Measurements from ENCODE around the gene EI24. TPM values are rescaled to one million over a fixed set of nuclear protein-coding genes. Genes with fewer than 3 reads are reported as not detected.

The EI24 gene
- total RNA-seq, 1 donor from 2014 or later, result 83.6 TPM

DNA sequence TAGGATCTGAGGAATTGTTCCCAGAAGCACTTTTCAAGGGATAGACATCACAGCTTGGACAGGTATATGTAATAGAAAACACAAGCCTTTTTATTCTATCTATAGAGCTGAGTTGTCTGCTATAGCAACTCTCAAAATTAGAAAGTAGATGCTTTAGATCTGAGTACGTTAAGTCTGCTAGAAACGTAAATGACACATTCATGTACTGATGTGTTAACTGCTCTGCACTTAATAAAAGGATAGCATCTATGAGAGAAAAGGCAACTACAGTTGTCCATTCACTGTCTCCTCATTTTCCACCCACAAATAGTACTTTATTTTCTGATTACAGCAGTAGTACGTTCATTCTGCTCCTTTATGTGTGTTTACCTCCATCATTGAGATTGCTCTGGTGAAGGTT, 17.3 kb downstream of the EI24 start:
- no peaks in the 10 kb centered on the region for H3K27me3 Mint-ChIP-seq (ENCODE audit: unreplicated experiment)
- DNase-seq (ENCODE audit: extremely low spot score, unreplicated experiment), result no peak
- H3K36me3 Mint-ChIP-seq (ENCODE audit: unreplicated experiment), result peaks cover 20% of the 10 kb centered on the region
- no peak overlapping the region for H3K4me3 Mint-ChIP-seq (ENCODE audit: unreplicated experiment)
- TF ChIP-seq, protein P1, sequence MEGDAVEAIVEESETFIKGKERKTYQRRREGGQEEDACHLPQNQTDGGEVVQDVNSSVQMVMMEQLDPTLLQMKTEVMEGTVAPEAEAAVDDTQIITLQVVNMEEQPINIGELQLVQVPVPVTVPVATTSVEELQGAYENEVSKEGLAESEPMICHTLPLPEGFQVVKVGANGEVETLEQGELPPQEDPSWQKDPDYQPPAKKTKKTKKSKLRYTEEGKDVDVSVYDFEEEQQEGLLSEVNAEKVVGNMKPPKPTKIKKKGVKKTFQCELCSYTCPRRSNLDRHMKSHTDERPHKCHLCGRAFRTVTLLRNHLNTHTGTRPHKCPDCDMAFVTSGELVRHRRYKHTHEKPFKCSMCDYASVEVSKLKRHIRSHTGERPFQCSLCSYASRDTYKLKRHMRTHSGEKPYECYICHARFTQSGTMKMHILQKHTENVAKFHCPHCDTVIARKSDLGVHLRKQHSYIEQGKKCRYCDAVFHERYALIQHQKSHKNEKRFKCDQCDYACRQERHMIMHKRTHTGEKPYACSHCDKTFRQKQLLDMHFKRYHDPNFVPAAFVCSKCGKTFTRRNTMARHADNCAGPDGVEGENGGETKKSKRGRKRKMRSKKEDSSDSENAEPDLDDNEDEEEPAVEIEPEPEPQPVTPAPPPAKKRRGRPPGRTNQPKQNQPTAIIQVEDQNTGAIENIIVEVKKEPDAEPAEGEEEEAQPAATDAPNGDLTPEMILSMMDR (IDR thresholded peaks at IDR 0.05), result no peak
- peaks cover 5% of the 10 kb centered on the region for H3K4me1 Mint-ChIP-seq (ENCODE audit: unreplicated experiment)
- no peaks in the 10 kb centered on the region for H3K9me3 Mint-ChIP-seq (ENCODE audit: unreplicated experiment)
- H3K27ac Mint-ChIP-seq (ENCODE audit: unreplicated experiment), result no peak overlapping the region

DNA sequence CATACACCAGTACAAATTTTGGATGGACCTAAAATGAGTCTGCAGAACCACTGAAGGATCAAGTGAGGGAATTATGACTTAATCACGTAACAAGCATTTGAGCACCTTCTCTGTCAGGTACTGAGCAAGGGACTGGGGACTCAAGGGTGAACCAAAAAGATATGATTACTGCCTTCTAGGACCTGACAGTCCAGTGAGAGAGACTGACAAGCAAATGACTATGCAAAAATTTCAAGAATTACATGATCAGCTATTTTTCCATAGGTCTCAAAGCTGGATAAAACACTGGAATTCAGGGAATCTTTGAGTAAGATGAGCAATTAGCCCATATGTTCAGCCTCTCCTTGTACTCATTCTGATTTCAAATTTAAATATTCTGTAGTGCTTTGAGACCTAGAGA, 18.2 kb downstream of the EI24 start:
- no peak for DNase-seq (ENCODE audit: extremely low spot score, unreplicated experiment)
- H3K27me3 Mint-ChIP-seq (ENCODE audit: unreplicated experiment), result no peaks in the 10 kb centered on the region
- H3K36me3 Mint-ChIP-seq (ENCODE audit: unreplicated experiment), result peaks cover 20% of the 10 kb centered on the region
- H3K9me3 Mint-ChIP-seq (ENCODE audit: unreplicated experiment), result no peaks in the 10 kb centered on the region
- no peak overlapping the region for H3K27ac Mint-ChIP-seq (ENCODE audit: unreplicated experiment)
- TF ChIP-seq, protein P1 (IDR thresholded peaks at IDR 0.05), result no peak
- peaks cover 9% of the 10 kb centered on the region for H3K4me1 Mint-ChIP-seq (ENCODE audit: unreplicated experiment)
- no peak overlapping the region for H3K4me3 Mint-ChIP-seq (ENCODE audit: unreplicated experiment)

DNA sequence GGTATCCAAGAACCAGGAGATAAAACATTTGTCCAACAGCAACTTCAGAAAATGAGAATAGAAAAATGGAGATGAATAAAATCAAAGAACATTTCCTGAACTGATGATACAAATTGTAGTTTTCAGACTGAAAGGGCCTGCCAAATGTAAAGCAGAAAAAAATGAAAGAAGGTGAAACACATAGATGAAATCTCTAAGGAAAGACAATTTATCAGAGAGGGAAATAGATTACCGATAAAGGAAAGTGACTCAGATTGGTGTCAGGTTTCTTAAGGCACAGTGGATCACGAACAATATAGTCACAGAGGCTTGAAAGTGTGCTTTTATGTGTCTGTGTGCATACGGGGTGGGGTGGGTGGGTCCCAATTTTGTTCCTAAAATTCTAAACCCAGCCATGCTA, 19.2 kb downstream of the EI24 start:
- Mint-ChIP-seq H3K4me1 (ENCODE audit: unreplicated experiment) (peaks cover 13% of the 10 kb centered on the region), H3K36me3 (ENCODE audit: unreplicated experiment) (peaks cover 12% of the 10 kb centered on the region), H3K4me3 (ENCODE audit: unreplicated experiment) (no peak overlapping the region), H3K27ac (ENCODE audit: unreplicated experiment) (no peak overlapping the region), H3K27me3 (ENCODE audit: unreplicated experiment) (no peaks in the 10 kb centered on the region), H3K9me3 (ENCODE audit: unreplicated experiment) (no peaks in the 10 kb centered on the region)
- TF ChIP-seq, protein P1 (IDR thresholded peaks at IDR 0.05), result no peak
- DNase-seq (ENCODE audit: extremely low spot score, unreplicated experiment), result no peak

DNA sequence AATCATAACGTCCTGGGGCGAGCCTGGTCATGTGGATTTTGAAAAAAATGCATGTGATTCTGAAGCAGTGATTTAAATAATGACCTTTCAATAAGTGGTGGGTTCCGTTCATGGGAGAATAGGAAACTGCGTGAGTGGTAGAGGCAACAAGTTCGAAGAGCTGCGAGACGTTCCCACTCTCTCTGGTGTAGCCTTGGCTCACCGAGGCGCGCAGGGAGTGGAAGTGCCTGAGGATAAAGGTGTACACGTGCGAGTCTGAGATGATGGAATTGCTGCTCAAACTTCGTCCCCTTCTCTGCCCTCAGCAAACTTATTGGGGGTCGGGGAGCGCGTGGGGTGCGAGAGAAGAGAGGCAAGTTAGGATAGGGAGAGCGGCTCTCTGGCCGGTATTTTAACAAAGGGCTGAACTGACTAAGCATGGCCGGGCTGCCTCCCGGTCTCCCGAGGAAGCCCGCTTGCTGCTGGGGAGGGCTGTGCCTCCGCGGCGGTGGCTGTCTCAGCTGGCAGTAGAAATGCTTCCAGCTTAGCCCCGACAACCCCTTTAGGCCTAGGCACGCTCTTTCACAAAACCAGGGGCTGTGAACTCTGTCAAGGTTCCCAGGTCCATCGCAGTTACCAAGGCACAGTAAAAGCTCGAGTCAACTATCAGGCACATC, 22.5 kb downstream of the EI24 start:
- H3K4me1 Mint-ChIP-seq (ENCODE audit: unreplicated experiment), result peaks cover 36% of the 10 kb centered on the region
- no peak for DNase-seq (ENCODE audit: extremely low spot score, unreplicated experiment)

More for the DNA sequence above, 22.5 kb downstream of the EI24 start:
- Mint-ChIP-seq H3K27me3 (ENCODE audit: unreplicated experiment) (no peaks in the 10 kb centered on the region), H3K27ac (ENCODE audit: unreplicated experiment) (peak overlapping the region; percentile 99), H3K36me3 (ENCODE audit: unreplicated experiment) (peaks cover 7% of the 10 kb centered on the region), H3K4me3 (ENCODE audit: unreplicated experiment) (peak overlapping the region; percentile 98), H3K9me3 (ENCODE audit: unreplicated experiment) (no peaks in the 10 kb centered on the region)
- TF ChIP-seq, protein P1 (IDR thresholded peaks at IDR 0.05), result no peak
